ENCODE data around the gene ADGRG3.

ADGRG3 gene

GRCh38 chr16:57680842-57681375, 12.8 kb downstream of the ADGRG3 start:
- TF ChIP-seq CTCF (IDR thresholded peaks at IDR 0.05; ENCODE audit: extremely low read depth, missing control alignments), result no peak
- DNase-seq (ENCODE audit: low spot score), result no peak

- no peak for DNase-seq (ENCODE audit: low spot score)
- no peak for TF ChIP-seq CTCF (IDR thresholded peaks at IDR 0.05; ENCODE audit: extremely low read depth, missing control alignments)
Measured at GRCh38 chr16:57681950-57682728, 14.0 kb downstream of the ADGRG3 start.

GRCh38 chr16:57682809-57683635, 14.9 kb downstream of the ADGRG3 start:
- no peak for DNase-seq (ENCODE audit: low spot score)
- TF ChIP-seq CTCF (IDR thresholded peaks at IDR 0.05; ENCODE audit: extremely low read depth, missing control alignments), result no peak

GRCh38 chr16:57683636-57684545, 15.8 kb downstream of the ADGRG3 start:
- no peak for DNase-seq (ENCODE audit: low spot score)
- TF ChIP-seq CTCF (IDR thresholded peaks at IDR 0.05; ENCODE audit: extremely low read depth, missing control alignments), result no peak

- no peak for DNase-seq (ENCODE audit: low spot score)
- no peak for TF ChIP-seq CTCF (IDR thresholded peaks at IDR 0.05; ENCODE audit: extremely low read depth, missing control alignments)
Measured at GRCh38 chr16:57684626-57685358, 16.7 kb downstream of the ADGRG3 start.

GRCh38 chr16:57685633-57686032, 17.5 kb downstream of the ADGRG3 start:
- TF ChIP-seq CTCF (IDR thresholded peaks at IDR 0.05; ENCODE audit: extremely low read depth, missing control alignments), result no peak
- DNase-seq (ENCODE audit: low spot score), result no peak
